Measurements from ENCODE around the gene YY1.
A peak's percentile ranks its signal among the peaks of the same experiment; 100 is the strongest.

Gene YY1

GRCh38 chr14:100239211-100239839 is 381 bp downstream of the YY1 start:
- DNase-seq (ENCODE audit: low read depth in 2 of 2), result no peak
- peak overlapping the region; percentile 85 to 94 for H3K4me3 ChIP-seq (replicated peaks in 1 of 2; ENCODE audit: low read depth in 2 of 2, low read length in 2 of 2)
- TF ChIP-seq CTCF (IDR thresholded peaks at IDR 0.05; ENCODE audit: low read depth, low read length), result no peak

- peak; percentile 95 to 98 for DNase-seq (ENCODE audit: low read depth in 2 of 2)
Measured at GRCh38 chr14:100239840-100240667, 1.1 kb downstream of the YY1 start.

GRCh38 chr14:100240668-100241032 is 1.7 kb downstream of the YY1 start:
- DNase-seq (ENCODE audit: low read depth in 2 of 2), result no peak

More at GRCh38 chr14:100239840-100240667, 1.1 kb downstream of the YY1 start:
- peak overlapping the region; percentile 85 to 94 for H3K4me3 ChIP-seq (replicated peaks in 1 of 2; ENCODE audit: low read depth in 2 of 2, low read length in 2 of 2)
- peak; percentile 40 for TF ChIP-seq CTCF (IDR thresholded peaks at IDR 0.05; ENCODE audit: low read depth, low read length)

GRCh38 chr14:100241279-100241678 is 2.3 kb downstream of the YY1 start:
- peak in 1 of 2 donors; percentile 19 for DNase-seq (ENCODE audit: low read depth in 2 of 2)
- no peak for TF ChIP-seq CTCF (IDR thresholded peaks at IDR 0.05; ENCODE audit: low read depth, low read length)
- peak overlapping the region; percentile 46 to 94 for H3K4me3 ChIP-seq (replicated peaks in 1 of 2; ENCODE audit: low read depth in 2 of 2, low read length in 2 of 2)

More at GRCh38 chr14:100240668-100241032, 1.7 kb downstream of the YY1 start:
- peak overlapping the region; percentile 46 to 94 for H3K4me3 ChIP-seq (replicated peaks in 1 of 2; ENCODE audit: low read depth in 2 of 2, low read length in 2 of 2)
- TF ChIP-seq CTCF (IDR thresholded peaks at IDR 0.05; ENCODE audit: low read depth, low read length), result no peak

GRCh38 chr14:100243020-100243419 is 4.1 kb downstream of the YY1 start:
- DNase-seq (ENCODE audit: low read depth in 2 of 2), result no peak
- H3K4me3 ChIP-seq (replicated peaks in 1 of 2; ENCODE audit: low read depth in 2 of 2, low read length in 2 of 2), result no peak overlapping the region
- TF ChIP-seq CTCF (IDR thresholded peaks at IDR 0.05; ENCODE audit: low read depth, low read length), result no peak

GRCh38 chr14:100246809-100247428 is 8.0 kb downstream of the YY1 start:
- peak; percentile 62 for TF ChIP-seq CTCF (IDR thresholded peaks at IDR 0.05; ENCODE audit: low read depth, low read length)
- H3K4me3 ChIP-seq (replicated peaks in 1 of 2; ENCODE audit: low read depth in 2 of 2, low read length in 2 of 2), result no peak overlapping the region
- peak; percentile 39 to 55 for DNase-seq (ENCODE audit: low read depth in 2 of 2)

All from cardiac fibroblast (primary cell).